ENCODE data around the gene SLC22A4.

DNA sequence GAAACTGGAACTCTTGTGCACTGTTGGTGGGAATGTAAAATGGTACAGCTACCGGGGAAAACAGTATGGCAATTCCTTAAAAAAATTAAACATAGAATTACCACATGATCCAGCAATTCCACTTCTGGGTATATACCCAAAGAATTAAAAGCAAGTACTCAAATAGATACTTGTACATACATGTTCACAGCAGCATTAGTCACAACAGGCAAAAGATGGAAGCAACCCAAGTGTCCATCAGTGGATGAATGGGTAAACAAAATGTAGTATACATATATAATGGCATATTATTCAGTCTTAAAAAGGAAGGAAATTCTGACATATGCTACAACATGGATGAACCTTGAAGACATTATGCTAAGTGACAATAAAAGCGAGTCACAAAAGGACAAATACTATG lies 67.9 kb downstream of the SLC22A4 start:
- TF ChIP-seq, protein P1, sequence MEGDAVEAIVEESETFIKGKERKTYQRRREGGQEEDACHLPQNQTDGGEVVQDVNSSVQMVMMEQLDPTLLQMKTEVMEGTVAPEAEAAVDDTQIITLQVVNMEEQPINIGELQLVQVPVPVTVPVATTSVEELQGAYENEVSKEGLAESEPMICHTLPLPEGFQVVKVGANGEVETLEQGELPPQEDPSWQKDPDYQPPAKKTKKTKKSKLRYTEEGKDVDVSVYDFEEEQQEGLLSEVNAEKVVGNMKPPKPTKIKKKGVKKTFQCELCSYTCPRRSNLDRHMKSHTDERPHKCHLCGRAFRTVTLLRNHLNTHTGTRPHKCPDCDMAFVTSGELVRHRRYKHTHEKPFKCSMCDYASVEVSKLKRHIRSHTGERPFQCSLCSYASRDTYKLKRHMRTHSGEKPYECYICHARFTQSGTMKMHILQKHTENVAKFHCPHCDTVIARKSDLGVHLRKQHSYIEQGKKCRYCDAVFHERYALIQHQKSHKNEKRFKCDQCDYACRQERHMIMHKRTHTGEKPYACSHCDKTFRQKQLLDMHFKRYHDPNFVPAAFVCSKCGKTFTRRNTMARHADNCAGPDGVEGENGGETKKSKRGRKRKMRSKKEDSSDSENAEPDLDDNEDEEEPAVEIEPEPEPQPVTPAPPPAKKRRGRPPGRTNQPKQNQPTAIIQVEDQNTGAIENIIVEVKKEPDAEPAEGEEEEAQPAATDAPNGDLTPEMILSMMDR (IDR thresholded peaks at IDR 0.05) = no peak
- no peak for TF ChIP-seq EZH2 (IDR thresholded peaks at IDR 0.05; ENCODE audit: borderline replicate concordance, insufficient read depth, low read depth, low read length, poor library complexity, severe bottlenecking)
